Measurements from ENCODE around the gene PRDM15. TPM values are rescaled to one million over a fixed set of nuclear protein-coding genes. Genes with fewer than 3 reads are reported as not detected.

The PRDM15 gene
- 1 to 10 TPM; 3.6 to 5.1 (median 4.3) TPM for polyA plus RNA-seq
- long read RNA-seq, donor 1, full-length matches to known transcripts, result 2 of 2 reads
- long read RNA-seq, donor 1, partial matches to known transcripts, result 0 of 2 reads
- long read RNA-seq, donor 1, other reads (novel, unspliced or antisense), result 0 of 2 reads
- long read RNA-seq, donor 2, result 0 reads
- long read RNA-seq, donor 3, result 0 reads
- long read RNA-seq, donor 4, result 0 reads
- long read RNA-seq, donor 5, result 0 reads
- long read RNA-seq, donor 6, result 0 reads
- long read RNA-seq, donor 7, full-length matches to known transcripts, result 1 of 1 reads
- long read RNA-seq, donor 7, partial matches to known transcripts, result 0 of 1 reads
- long read RNA-seq, donor 7, other reads (novel, unspliced or antisense), result 0 of 1 reads
- long read RNA-seq, donor 8, result 0 reads
- long read RNA-seq, donor 9, result 0 reads
- long read RNA-seq, donor 10, result 0 reads

- H3K9me3 ChIP-seq (ENCODE audit: control insufficient read depth in 2 of 2, insufficient read depth in 1 of 2, low read depth in 1 of 2, low read length in 1 of 2), result no peaks in the 10 kb centered on the region
- H3K4me3 ChIP-seq (ENCODE audit: low read depth in 1 of 3, low read length in 3 of 3), result peak within 1 kb of the TSS; percentile 90 to 96 (median 93)
- WGBS, 3 donors, result 2% methylated on average over 35 to 89 of the region's 89 CpGs
- no peaks in the 10 kb centered on the region for H3K27me3 ChIP-seq (ENCODE audit: control insufficient read depth in 3 of 3, insufficient read depth in 3 of 3, low read length in 3 of 3)
- FAIRE-seq, result no peak
- H3K27ac ChIP-seq (ENCODE audit: low read depth in 1 of 3, low read length in 2 of 3), result peak within 1 kb of the TSS; percentile 51 to 89 (median 57)
- peaks cover 0 to 13% (median 0%) of the 10 kb centered on the region in 3 donors for H3K36me3 ChIP-seq (ENCODE audit: control insufficient read depth in 3 of 3, insufficient read depth in 2 of 3, low read depth in 1 of 3, low read length in 3 of 3)
- DNase-seq, result peak; percentile 72 to 91
- H3K4me1 ChIP-seq (ENCODE audit: control insufficient read depth in 3 of 3, insufficient read depth in 2 of 3, low read depth in 1 of 3, low read length in 2 of 3), result peaks cover 0 to 4% (median 0%) of the 10 kb centered on the region in 3 donors
Observed at GRCh38 chr21:41879190-41879998, at the start of gene PRDM15. Gene PRDM15 (minus strand): TSS chr21:41879344. CDS start chr21:41860363, 18,981 bp downstream.

GRCh38 chr21:41928621-41929220 is 49.6 kb upstream of the PRDM15 start:
- FAIRE-seq (no peak), DNase-seq (no peak)
- H3K4me1 ChIP-seq (ENCODE audit: control insufficient read depth in 3 of 3, insufficient read depth in 2 of 3, low read depth in 1 of 3, low read length in 2 of 3), result peaks cover 0 to 15% (median 9%) of the 10 kb centered on the region in 3 donors
- H3K27ac ChIP-seq (ENCODE audit: low read depth in 1 of 3, low read length in 2 of 3), result peak overlapping the region in 1 of 3 donors; percentile 32
- H3K4me3 ChIP-seq (ENCODE audit: low read depth in 1 of 3, low read length in 3 of 3), result no peak overlapping the region
- no peaks in the 10 kb centered on the region for H3K27me3 ChIP-seq (ENCODE audit: control insufficient read depth in 3 of 3, insufficient read depth in 3 of 3, low read length in 3 of 3)
- H3K9me3 ChIP-seq (ENCODE audit: control insufficient read depth in 2 of 2, insufficient read depth in 1 of 2, low read depth in 1 of 2, low read length in 1 of 2), result no peaks in the 10 kb centered on the region
- WGBS, 3 donors, result 74 to 84% (median 78%) methylated on average over 10 of the region's 10 CpGs
- H3K36me3 ChIP-seq (ENCODE audit: control insufficient read depth in 3 of 3, insufficient read depth in 2 of 3, low read depth in 1 of 3, low read length in 3 of 3), result peaks cover 0 to 3% (median 0%) of the 10 kb centered on the region in 3 donors

GRCh38 chr21:41927727-41928409 is 48.7 kb upstream of the PRDM15 start:
- FAIRE-seq, result no peak
- no peaks in the 10 kb centered on the region for H3K9me3 ChIP-seq (ENCODE audit: control insufficient read depth in 2 of 2, insufficient read depth in 1 of 2, low read depth in 1 of 2, low read length in 1 of 2)
- 81 to 90% (median 89%) methylated on average over 17 of the region's 17 CpGs for WGBS, 3 donors
- no peak for DNase-seq
- H3K4me1 ChIP-seq (ENCODE audit: control insufficient read depth in 3 of 3, insufficient read depth in 2 of 3, low read depth in 1 of 3, low read length in 2 of 3), result peaks cover 0 to 12% (median 9%) of the 10 kb centered on the region in 3 donors
- H3K4me3 ChIP-seq (ENCODE audit: low read depth in 1 of 3, low read length in 3 of 3), result no peak overlapping the region
- H3K36me3 ChIP-seq (ENCODE audit: control insufficient read depth in 3 of 3, insufficient read depth in 2 of 3, low read depth in 1 of 3, low read length in 3 of 3), result peaks cover 0 to 3% (median 0%) of the 10 kb centered on the region in 3 donors
- peak overlapping the region in 1 of 3 donors; percentile 66 for H3K27ac ChIP-seq (ENCODE audit: low read depth in 1 of 3, low read length in 2 of 3)
- H3K27me3 ChIP-seq (ENCODE audit: control insufficient read depth in 3 of 3, insufficient read depth in 3 of 3, low read length in 3 of 3), result no peaks in the 10 kb centered on the region

DNA sequence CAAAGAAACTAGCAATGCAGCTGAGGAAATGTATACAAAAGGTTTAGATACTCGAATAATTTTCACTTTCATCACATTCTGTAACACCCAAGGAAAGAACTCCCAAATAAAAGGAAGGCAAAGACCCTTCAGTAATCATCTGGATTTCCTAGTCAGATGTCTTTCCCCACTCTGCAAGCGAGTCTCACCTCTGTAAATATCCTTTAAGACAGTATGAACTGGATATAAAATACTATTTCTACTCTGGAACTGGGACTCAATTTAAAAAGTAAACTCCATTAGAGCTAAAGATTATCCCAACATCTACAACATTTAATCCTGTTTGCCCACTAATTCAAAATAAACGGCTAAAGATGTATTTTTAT is 47.6 kb upstream of the PRDM15 start:
- Histone ChIP-seq H3K4me3 (ENCODE audit: low read depth in 1 of 3, low read length in 3 of 3) (peak overlapping the region in 2 of 3 donors; percentile 28 to 59), H3K27ac (ENCODE audit: low read depth in 1 of 3, low read length in 2 of 3) (peak overlapping the region; percentile 49 to 98 (median 96)), H3K4me1 (ENCODE audit: control insufficient read depth in 3 of 3, insufficient read depth in 2 of 3, low read depth in 1 of 3, low read length in 2 of 3) (peaks cover 0 to 12% (median 9%) of the 10 kb centered on the region in 3 donors), H3K27me3 (ENCODE audit: control insufficient read depth in 3 of 3, insufficient read depth in 3 of 3, low read length in 3 of 3) (no peaks in the 10 kb centered on the region), H3K9me3 (ENCODE audit: control insufficient read depth in 2 of 2, insufficient read depth in 1 of 2, low read depth in 1 of 2, low read length in 1 of 2) (no peaks in the 10 kb centered on the region), H3K36me3 (ENCODE audit: control insufficient read depth in 3 of 3, insufficient read depth in 2 of 3, low read depth in 1 of 3, low read length in 3 of 3) (peaks cover 0 to 4% (median 0%) of the 10 kb centered on the region in 3 donors)
- 17 to 23% (median 20%) methylated on average over 3 of the region's 3 CpGs for WGBS, 3 donors
- FAIRE-seq, result no peak
- no peak for DNase-seq

DNA sequence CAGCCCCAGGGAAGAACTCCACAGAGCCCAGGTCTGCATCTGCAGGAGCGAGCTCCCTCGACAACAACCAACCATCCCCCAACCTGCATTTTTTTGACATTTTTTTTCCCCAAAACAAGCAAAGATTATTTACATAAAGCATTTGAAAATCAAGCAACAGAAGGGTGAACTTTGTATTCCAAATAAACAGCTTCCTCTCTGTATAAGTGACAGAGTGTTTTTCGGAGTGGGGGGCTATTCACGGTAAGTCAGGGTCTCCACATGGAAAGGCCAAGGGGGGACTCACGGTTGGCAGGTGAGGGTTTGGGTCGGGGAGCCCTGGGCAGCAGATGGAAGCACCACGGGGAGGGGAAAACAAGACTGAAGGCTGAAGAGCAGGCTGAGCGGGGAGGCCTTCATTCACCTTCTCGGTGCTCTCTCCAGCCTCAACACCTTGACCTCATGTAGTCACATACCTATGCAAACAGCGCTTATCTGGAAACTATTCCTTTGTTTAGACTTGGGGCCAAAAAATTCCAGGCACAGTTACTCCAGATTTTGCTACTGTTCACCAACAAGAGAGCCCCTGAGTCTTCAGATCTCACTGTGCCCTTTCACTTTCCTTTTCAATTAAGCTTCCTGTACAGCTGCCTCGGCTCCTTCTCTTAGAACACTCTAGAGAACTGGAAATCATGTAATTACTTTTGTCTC is 47.1 kb upstream of the PRDM15 start:
- FAIRE-seq (no peak), DNase-seq (peak; percentile 82)
- peaks cover 0 to 5% (median 0%) of the 10 kb centered on the region in 3 donors for H3K36me3 ChIP-seq (ENCODE audit: control insufficient read depth in 3 of 3, insufficient read depth in 2 of 3, low read depth in 1 of 3, low read length in 3 of 3)
- H3K4me3 ChIP-seq (ENCODE audit: low read depth in 1 of 3, low read length in 3 of 3), result peak overlapping the region; percentile 17 to 59 (median 28)
- no peaks in the 10 kb centered on the region for H3K9me3 ChIP-seq (ENCODE audit: control insufficient read depth in 2 of 2, insufficient read depth in 1 of 2, low read depth in 1 of 2, low read length in 1 of 2)
- H3K27ac ChIP-seq (ENCODE audit: low read depth in 1 of 3, low read length in 2 of 3), result peak overlapping the region; percentile 49 to 98 (median 96)
- 4 to 15% (median 4%) methylated on average over 11 of the region's 11 CpGs for WGBS, 3 donors
- no peaks in the 10 kb centered on the region for H3K27me3 ChIP-seq (ENCODE audit: control insufficient read depth in 3 of 3, insufficient read depth in 3 of 3, low read length in 3 of 3)
- H3K4me1 ChIP-seq (ENCODE audit: control insufficient read depth in 3 of 3, insufficient read depth in 2 of 3, low read depth in 1 of 3, low read length in 2 of 3), result peaks cover 0 to 12% (median 9%) of the 10 kb centered on the region in 3 donors

- Histone ChIP-seq H3K4me3 (ENCODE audit: low read depth in 1 of 3, low read length in 3 of 3) (peak overlapping the region in 2 of 3 donors; percentile 17 to 59), H3K36me3 (ENCODE audit: control insufficient read depth in 3 of 3, insufficient read depth in 2 of 3, low read depth in 1 of 3, low read length in 3 of 3) (peaks cover 0 to 9% (median 0%) of the 10 kb centered on the region in 3 donors), H3K27me3 (ENCODE audit: control insufficient read depth in 3 of 3, insufficient read depth in 3 of 3, low read length in 3 of 3) (no peaks in the 10 kb centered on the region), H3K4me1 (ENCODE audit: control insufficient read depth in 3 of 3, insufficient read depth in 2 of 3, low read depth in 1 of 3, low read length in 2 of 3) (peaks cover 0 to 12% (median 9%) of the 10 kb centered on the region in 3 donors), H3K27ac (ENCODE audit: low read depth in 1 of 3, low read length in 2 of 3) (peak overlapping the region; percentile 49 to 98 (median 96)), H3K9me3 (ENCODE audit: control insufficient read depth in 2 of 2, insufficient read depth in 1 of 2, low read depth in 1 of 2, low read length in 1 of 2) (no peaks in the 10 kb centered on the region)
- WGBS, 3 donors, result 51 to 60% (median 55%) methylated on average over 4 of the region's 4 CpGs
- no peak for FAIRE-seq
- DNase-seq, result no peak
Observed at GRCh38 chr21:41925767-41926116, 46.6 kb upstream of the PRDM15 start.

DNA sequence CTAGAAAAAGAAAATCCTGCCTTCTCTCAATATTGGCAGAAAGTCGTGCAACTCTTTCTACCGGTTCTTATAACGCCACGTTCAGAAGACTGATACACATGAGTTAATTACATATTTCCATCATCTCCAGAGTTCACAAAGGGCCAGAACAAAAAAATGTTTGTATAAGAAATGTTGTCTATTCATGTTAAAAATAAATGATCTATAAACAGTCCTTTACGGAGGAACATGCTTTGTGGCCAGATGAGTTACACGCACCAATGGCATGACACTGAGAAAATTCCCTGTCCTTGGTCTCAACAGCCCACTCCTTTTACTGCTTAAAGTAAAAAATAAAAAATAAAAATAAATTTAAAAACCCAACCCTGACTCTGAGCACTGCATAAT is 45.2 kb upstream of the PRDM15 start:
- no peaks in the 10 kb centered on the region for H3K27me3 ChIP-seq (ENCODE audit: control insufficient read depth in 3 of 3, insufficient read depth in 3 of 3, low read length in 3 of 3)
- 71 to 95% (median 86%) methylated on average over 6 of the region's 6 CpGs for WGBS, 3 donors
- no peak overlapping the region for H3K4me3 ChIP-seq (ENCODE audit: low read depth in 1 of 3, low read length in 3 of 3)
- FAIRE-seq (no peak), DNase-seq (no peak)
- no peaks in the 10 kb centered on the region for H3K9me3 ChIP-seq (ENCODE audit: control insufficient read depth in 2 of 2, insufficient read depth in 1 of 2, low read depth in 1 of 2, low read length in 1 of 2)
- peak overlapping the region in 1 of 3 donors; percentile 74 for H3K27ac ChIP-seq (ENCODE audit: low read depth in 1 of 3, low read length in 2 of 3)
- peaks cover 0 to 16% (median 0%) of the 10 kb centered on the region in 3 donors for H3K36me3 ChIP-seq (ENCODE audit: control insufficient read depth in 3 of 3, insufficient read depth in 2 of 3, low read depth in 1 of 3, low read length in 3 of 3)
- H3K4me1 ChIP-seq (ENCODE audit: control insufficient read depth in 3 of 3, insufficient read depth in 2 of 3, low read depth in 1 of 3, low read length in 2 of 3), result peaks cover 0 to 12% (median 9%) of the 10 kb centered on the region in 3 donors

Measured in small intestine (tissue), 16 donors.